T-helper 2 cell (primary cell): Measurements from ENCODE around the gene DTWD2.
A peak's percentile ranks its signal among the peaks of the same experiment; 100 is the strongest.
"Not testable (repeated sequence)": the region's sequence is repeated elsewhere in the genome, so short reads cannot be mapped to it uniquely, and the experiment has no call there.

Source experiments
- DNase-seq, 5 experiments: peaks; one replicate each; pipeline versions ENCODE4 v3.0.0 to v3.0.0-alpha.2; 2012 to 2022

Gene DTWD2

GRCh38 chr5:118862596-118862995 is 125.8 kb downstream of the DTWD2 start:
- no peak for DNase-seq

GRCh38 chr5:118857700-118858099 is 130.6 kb downstream of the DTWD2 start:
- DNase-seq, result no peak

GRCh38 chr5:118854819-118855218 is 133.5 kb downstream of the DTWD2 start:
- DNase-seq, result no peak

GRCh38 chr5:118851785-118852184 is 136.6 kb downstream of the DTWD2 start:
- DNase-seq, result not testable (repeated sequence)

GRCh38 chr5:118849507-118849906 is 138.8 kb downstream of the DTWD2 start:
- not testable (repeated sequence) for DNase-seq

- DNase-seq, result no peak
These were observed 144.0 kb downstream of the DTWD2 start for GRCh38 chr5:118844351-118844750.

GRCh38 chr5:118834710-118835109 is 153.6 kb downstream of the DTWD2 start:
- no peak for DNase-seq

- DNase-seq, result no peak
These were observed 155.4 kb downstream of the DTWD2 start for GRCh38 chr5:118832974-118833373.

GRCh38 chr5:118825226-118825625 is 163.1 kb downstream of the DTWD2 start:
- no peak for DNase-seq

GRCh38 chr5:118818604-118819003 is 169.7 kb downstream of the DTWD2 start:
- no peak for DNase-seq

- no peak for DNase-seq
These were observed 179.9 kb downstream of the DTWD2 start for GRCh38 chr5:118808441-118808840.

GRCh38 chr5:118806571-118806970 is 181.8 kb downstream of the DTWD2 start:
- DNase-seq, result no peak

- no peak for DNase-seq
These were observed 186.0 kb downstream of the DTWD2 start for GRCh38 chr5:118802335-118802734.

GRCh38 chr5:118796081-118796480 is 192.3 kb downstream of the DTWD2 start:
- no peak for DNase-seq

GRCh38 chr5:118794281-118794680 is 194.1 kb downstream of the DTWD2 start:
- no peak for DNase-seq

- no peak for DNase-seq
These were observed 194.7 kb downstream of the DTWD2 start for GRCh38 chr5:118793652-118794051.

- DNase-seq, result no peak
These were observed 195.3 kb downstream of the DTWD2 start for GRCh38 chr5:118793091-118793490.

GRCh38 chr5:118791926-118792734 is 196.2 kb downstream of the DTWD2 start:
- DNase-seq, result peak in 1 of 5 experiments; percentile 59

GRCh38 chr5:118789366-118789765 is 199.0 kb downstream of the DTWD2 start:
- no peak for DNase-seq

GRCh38 chr5:118788351-118788750 is 200.0 kb downstream of the DTWD2 start:
- DNase-seq, result no peak
